Upper lobe of right lung (tissue), 1 donor: ENCODE measurements around the gene TEX2. TPM values are rescaled to one million over a fixed set of nuclear protein-coding genes. Genes with fewer than 3 reads are reported as not detected.

Source experiments
- ATAC-seq: fragments of 200-7000 bp; cut with Tn5 transposase; one replicate; pipeline ENCODE4 v1.9.1; 2020; ENCODE audit warnings: mild to moderate bottlenecking, moderate library complexity
- DNase-seq: peaks from one replicate; pipeline ENCODE4 v3.0.0-alpha.2; 2020
- H3K27ac ChIP-seq: fragments of 200-600 bp; one replicate; pipeline ENCODE4 v1.8.0; 2022
- H3K27me3 ChIP-seq: fragments of 200-600 bp; one replicate; pipeline ENCODE4 v1.8.0; 2022; ENCODE audit warnings: mild to moderate bottlenecking
- H3K36me3 ChIP-seq: fragments of 200-600 bp; one replicate; pipeline ENCODE4 v1.8.0; 2022
- H3K4me1 ChIP-seq: fragments of 200-600 bp; one replicate; pipeline ENCODE4 v1.8.0; 2022
- H3K4me3 ChIP-seq: fragments of 200-600 bp; one replicate; pipeline ENCODE4 v1.8.0; 2022; ENCODE audit warnings: mild to moderate bottlenecking
- H3K9me3 ChIP-seq: fragments of 200-600 bp; one replicate; pipeline ENCODE4 v1.8.0; 2022
- CTCF ChIP-seq: fragments of 200-600 bp; IDR thresholded peaks from one replicate; pipeline ENCODE4 v1.8.0; 2022; ENCODE audit warnings: antibody characterized with exemption
- intact Hi-C: fragments of 100-400 bp; cut with DNase I; formaldehyde crosslinking; loops from one replicate; pipeline ENCODE4 v1.11.0; 2022
- total RNA-seq: library from RNA; stranded (reverse); fragmentation: NEBNext Ultra II Directional; extraction: Animal tissue kit (Norgen Biotek cat#: 25700); gene quantifications from one replicate; pipeline ENCODE4 v1.2.1, GENCODE V29; 2021
- donor health status: DM: no; HTN: yes; CAD: no; lungs with severe emphysema.

TEX2 gene
- total RNA-seq, 1 donor from 2014 or later: 50.6 TPM

- Histone ChIP-seq H3K27ac (no peak overlapping the region), H3K4me1 (peaks cover 11% of the 10 kb centered on the region), H3K4me3 (no peak overlapping the region), H3K9me3 (no peaks in the 10 kb centered on the region), H3K27me3 (no peaks in the 10 kb centered on the region), H3K36me3 (no peaks in the 10 kb centered on the region)
- DNase-seq (no peak), ATAC-seq (no peak)
- no peak for TF ChIP-seq CTCF
- intact Hi-C loops: no loop called here
Measured at GRCh38 chr17:64103391-64104364, 159.4 kb downstream of the TEX2 start.

- DNase-seq (no peak), ATAC-seq (no peak)
- Histone ChIP-seq H3K27ac (no peak overlapping the region), H3K9me3 (no peaks in the 10 kb centered on the region), H3K27me3 (no peaks in the 10 kb centered on the region), H3K4me1 (peaks cover 11% of the 10 kb centered on the region), H3K36me3 (peaks cover 4% of the 10 kb centered on the region), H3K4me3 (no peak overlapping the region)
- TF ChIP-seq CTCF: no peak
- intact Hi-C loops: no loop called here
Measured at GRCh38 chr17:64102627-64103390, 160.3 kb downstream of the TEX2 start.

GRCh38 chr17:64099543-64099942, 163.5 kb downstream of the TEX2 start:
- intact Hi-C loops: no loop called here
- Histone ChIP-seq H3K4me3 (no peak overlapping the region), H3K27ac (no peak overlapping the region), H3K9me3 (no peaks in the 10 kb centered on the region), H3K27me3 (no peaks in the 10 kb centered on the region), H3K4me1 (peaks cover 14% of the 10 kb centered on the region), H3K36me3 (peaks cover 18% of the 10 kb centered on the region)
- DNase-seq (no peak), ATAC-seq (no peak)
- no peak for TF ChIP-seq CTCF

Other genes with a start within 250 kb of the TEX2 start
- gene ICAM2, start 242.6 kb downstream of the TEX2 start, total RNA-seq: 70.5 TPM
- 52.6 TPM for gene ERN1, start 133.1 kb downstream of the TEX2 start, total RNA-seq
- gene PECAM1, start 127.6 kb upstream of the TEX2 start, total RNA-seq: 631 TPM
- gene MILR1, start 185.9 kb upstream of the TEX2 start, total RNA-seq: 17.9 TPM
- 12.6 TPM for gene POLG2, start 233.8 kb upstream of the TEX2 start, total RNA-seq
- gene DDX5, start 243.0 kb upstream of the TEX2 start, total RNA-seq: 881 TPM
- gene CEP95, start 243.7 kb upstream of the TEX2 start, total RNA-seq: 40.3 TPM